Adipocyte (in vitro differentiated cells): ENCODE results near the gene RNU4-1.

Source experiments
- DNase-seq: peaks from one replicate; pipeline ENCODE4 v3.0.0-alpha.2; 2015; ENCODE audit warnings: low read depth
- H3K27me3 ChIP-seq: replicated peaks from 2 replicates; pipeline ENCODE4 v1.7.0; 2013; ENCODE audit warnings: mild to moderate bottlenecking, low read length, moderate library complexity; ENCODE audit not compliant: control insufficient read depth, insufficient read depth
- H3K36me3 ChIP-seq: 2 replicates; pipeline ENCODE4 v1.7.0; 2013; ENCODE audit warnings: low read length, mild to moderate bottlenecking, moderate library complexity; ENCODE audit not compliant: control insufficient read depth, insufficient read depth, severe bottlenecking
- H3K4me1 ChIP-seq: 2 replicates; pipeline ENCODE4 v1.7.0; 2013; ENCODE audit warnings: mild to moderate bottlenecking, low read length, moderate library complexity; ENCODE audit not compliant: control insufficient read depth, insufficient read depth
- H3K4me3 ChIP-seq: 2 replicates; pipeline ENCODE4 v1.7.0; 2013; ENCODE audit warnings: mild to moderate bottlenecking, low read length, moderate library complexity
- H3K9ac ChIP-seq: 2 replicates; pipeline ENCODE4 v1.7.0; 2013; ENCODE audit warnings: mild to moderate bottlenecking, low read length, moderate library complexity
- H3K9me3 ChIP-seq: 2 replicates; pipeline ENCODE4 v1.7.0; 2013; ENCODE audit warnings: mild to moderate bottlenecking, low read length, moderate library complexity; ENCODE audit not compliant: control insufficient read depth

The RNU4-1 gene

DNA sequence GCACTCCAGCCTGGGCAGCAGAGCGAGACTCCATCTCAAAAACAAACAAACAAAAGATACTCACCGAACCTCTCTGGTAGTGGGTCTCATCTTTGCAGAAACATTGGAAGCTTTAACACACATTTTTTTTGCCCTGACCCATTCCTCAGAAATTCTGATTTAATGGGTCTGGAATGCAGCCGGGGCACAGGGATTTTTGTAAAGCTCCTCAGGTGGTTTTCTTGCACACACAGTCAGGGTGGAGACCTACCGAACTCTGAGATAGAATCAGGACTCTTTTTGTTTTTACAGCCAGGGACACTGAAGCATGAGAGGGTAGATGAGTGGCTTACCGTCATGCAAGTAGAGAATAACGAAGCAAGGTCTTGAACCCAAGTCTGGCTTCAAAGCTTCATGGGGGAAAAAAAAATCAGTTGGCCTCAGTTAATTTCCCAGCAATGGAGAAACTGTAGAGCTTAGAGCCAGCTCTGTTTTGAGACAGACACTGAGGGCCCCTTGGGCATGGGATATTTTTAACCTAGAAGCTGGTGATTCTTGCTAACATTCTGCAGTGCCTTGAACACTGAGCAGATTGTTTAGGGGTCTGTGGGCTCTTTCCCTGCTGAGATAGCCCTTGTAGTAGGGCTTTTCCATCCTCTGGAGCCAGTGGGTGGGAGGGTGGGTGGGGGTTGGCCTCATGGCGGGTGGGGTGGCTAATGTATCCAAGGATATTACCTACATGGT, 6.1 kb downstream of the RNU4-1 start:
- Histone ChIP-seq H3K9me3 (no peaks in the 10 kb centered on the region), H3K9ac (no peak overlapping the region), H3K27me3 (no peaks in the 10 kb centered on the region), H3K4me3 (no peak overlapping the region), H3K4me1 (peaks cover 12% of the 10 kb centered on the region), H3K36me3 (no peaks in the 10 kb centered on the region)
- peak; percentile 15 for DNase-seq

DNA sequence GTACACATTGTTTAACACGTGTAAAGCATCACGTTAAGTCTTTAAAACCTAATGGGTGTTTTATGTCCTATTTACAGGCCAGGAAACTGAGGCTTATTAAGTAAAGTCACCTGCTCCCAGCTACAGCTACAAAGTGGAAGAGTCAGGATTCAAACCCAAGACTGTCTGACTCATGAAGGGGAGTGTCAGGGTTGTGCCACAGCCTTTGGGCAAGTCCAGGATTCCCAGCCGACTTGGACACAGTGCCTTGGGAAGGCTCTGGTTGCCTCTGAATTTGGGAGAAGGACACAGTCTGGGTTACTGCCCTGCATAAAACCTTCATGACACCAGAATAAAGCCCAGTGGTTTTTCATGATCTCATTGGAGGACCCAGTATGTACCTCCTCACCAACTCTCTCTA, 8.7 kb downstream of the RNU4-1 start:
- Histone ChIP-seq H3K4me1 (peaks cover 5% of the 10 kb centered on the region), H3K9me3 (no peaks in the 10 kb centered on the region), H3K27me3 (no peaks in the 10 kb centered on the region), H3K9ac (no peak overlapping the region), H3K36me3 (no peaks in the 10 kb centered on the region), H3K4me3 (no peak overlapping the region)
- DNase-seq, result no peak

DNA sequence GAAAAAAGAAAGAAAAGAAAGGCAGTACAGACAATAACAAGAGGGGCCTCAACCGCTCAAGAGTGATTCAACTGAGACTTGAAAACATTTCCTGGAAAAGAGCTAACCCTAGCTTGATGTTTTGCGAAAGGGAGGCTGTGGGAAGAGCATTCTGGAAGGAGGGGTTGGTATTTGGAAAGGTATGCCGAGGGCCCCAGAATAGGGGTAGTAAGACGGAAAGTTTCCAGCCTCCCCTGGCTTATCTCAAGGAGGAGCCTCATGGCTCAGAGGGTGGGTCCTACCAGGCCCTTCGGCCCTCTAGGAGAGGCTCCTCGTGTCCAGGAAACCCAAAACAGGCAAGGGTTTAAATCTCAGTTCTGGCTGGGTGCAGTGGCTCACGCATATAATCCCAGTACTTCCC, 9.7 kb downstream of the RNU4-1 start:
- Histone ChIP-seq H3K4me3 (no peak overlapping the region), H3K9me3 (no peaks in the 10 kb centered on the region), H3K36me3 (no peaks in the 10 kb centered on the region), H3K9ac (no peak overlapping the region), H3K27me3 (no peaks in the 10 kb centered on the region), H3K4me1 (peaks cover 5% of the 10 kb centered on the region)
- DNase-seq, result no peak

- H3K9ac ChIP-seq, result no peak overlapping the region
- H3K4me3 ChIP-seq, result no peak overlapping the region
- H3K9me3 ChIP-seq, result no peaks in the 10 kb centered on the region
- H3K36me3 ChIP-seq, result no peaks in the 10 kb centered on the region
- DNase-seq, result no peak
- H3K4me1 ChIP-seq, result peaks cover 3% of the 10 kb centered on the region
- H3K27me3 ChIP-seq, result no peaks in the 10 kb centered on the region
These were observed 14.6 kb downstream of the RNU4-1 start for GRCh38 chr12:120278137-120279069.

GRCh38 chr12:120276734-120277133, 16.3 kb downstream of the RNU4-1 start:
- no peak overlapping the region for H3K4me3 ChIP-seq
- H3K9ac ChIP-seq, result no peak overlapping the region
- H3K36me3 ChIP-seq, result no peaks in the 10 kb centered on the region
- H3K27me3 ChIP-seq, result no peaks in the 10 kb centered on the region
- H3K9me3 ChIP-seq, result no peaks in the 10 kb centered on the region
- DNase-seq, result peak; percentile 33
- peaks cover 3% of the 10 kb centered on the region for H3K4me1 ChIP-seq

GRCh38 chr12:120267736-120268135, 25.3 kb downstream of the RNU4-1 start:
- Histone ChIP-seq H3K9me3 (no peaks in the 10 kb centered on the region), H3K27me3 (no peaks in the 10 kb centered on the region), H3K4me3 (no peak overlapping the region), H3K9ac (no peak overlapping the region), H3K4me1 (peaks cover 19% of the 10 kb centered on the region), H3K36me3 (no peaks in the 10 kb centered on the region)
- no peak for DNase-seq

DNA sequence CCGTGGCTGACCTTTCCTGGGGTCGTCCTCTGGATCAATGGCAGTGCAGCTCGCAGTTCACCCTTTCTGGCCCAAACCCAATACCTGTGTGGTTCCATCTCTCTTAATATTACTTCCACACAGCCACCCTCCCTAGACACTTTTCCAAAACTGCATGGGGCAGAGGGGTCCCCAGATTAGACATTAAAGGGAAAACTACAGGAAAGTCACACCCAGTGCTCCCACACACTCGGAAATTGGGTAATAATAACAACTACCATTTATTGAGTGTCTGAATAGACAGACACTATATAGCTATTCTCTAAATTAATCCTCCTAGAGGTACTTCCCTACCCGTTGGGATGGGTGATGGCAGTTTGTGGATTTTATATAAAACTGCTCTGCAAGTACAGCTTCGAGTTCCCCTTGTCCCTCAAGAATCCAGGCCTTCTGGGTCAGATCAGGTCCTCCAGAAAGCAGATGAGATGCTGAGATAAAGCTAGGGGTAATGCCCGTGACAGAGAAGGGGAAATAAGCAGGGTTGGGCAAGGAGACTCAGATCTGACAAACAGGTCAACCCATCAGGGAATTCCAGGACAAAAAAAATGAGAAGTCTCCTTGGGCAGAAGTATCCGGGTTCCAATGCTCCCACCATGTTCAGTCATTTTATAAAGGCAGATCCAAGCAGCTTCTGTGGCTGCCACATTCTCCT, 26.7 kb downstream of the RNU4-1 start:
- H3K4me1 ChIP-seq, result peaks cover 33% of the 10 kb centered on the region
- H3K9ac ChIP-seq, result no peak overlapping the region
- no peaks in the 10 kb centered on the region for H3K9me3 ChIP-seq
- H3K4me3 ChIP-seq, result no peak overlapping the region
- no peak for DNase-seq
- no peaks in the 10 kb centered on the region for H3K27me3 ChIP-seq
- H3K36me3 ChIP-seq, result no peaks in the 10 kb centered on the region

DNA sequence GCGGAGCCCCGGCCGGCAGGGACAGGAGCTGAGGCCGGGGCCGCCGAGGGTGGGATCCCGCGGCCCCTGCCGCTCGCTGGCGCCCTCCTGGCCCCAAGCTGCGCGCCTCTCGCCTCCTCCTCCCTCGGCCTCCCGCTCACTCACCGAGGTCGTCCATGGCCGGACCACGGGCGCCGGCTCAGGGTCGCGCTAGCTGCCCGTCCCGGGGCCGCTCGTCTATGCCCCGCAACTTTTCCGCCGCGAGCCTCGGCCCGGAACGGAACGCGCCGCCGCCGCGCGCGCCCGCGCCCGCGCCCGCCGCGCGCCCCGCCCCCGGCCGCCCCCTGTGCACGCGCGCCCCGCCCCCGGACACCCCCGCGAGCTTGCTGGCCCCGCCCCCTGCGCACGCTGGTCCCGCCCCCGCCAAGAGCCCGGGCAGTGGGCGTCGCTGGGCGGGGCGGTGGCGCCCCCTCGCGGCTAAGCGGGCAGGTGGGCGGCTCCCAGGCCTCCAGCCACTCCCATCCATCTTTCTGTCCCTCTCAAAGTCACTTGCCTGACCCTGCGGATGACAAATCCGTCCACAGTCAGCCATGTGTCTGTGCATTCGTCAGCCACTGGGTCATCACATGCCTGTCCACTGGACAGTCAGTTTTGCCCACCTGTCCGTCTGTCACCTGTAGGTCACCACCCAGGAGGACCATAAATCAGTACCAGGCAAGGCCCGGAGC, 27.4 kb downstream of the RNU4-1 start, which contains the start of gene PXN:
Gene PXN, minus strand, starts transcription at position 258 of the 707 bp plus-strand sequence. Its CDS starts 101 bp downstream, at position 157.
- Histone ChIP-seq H3K4me3 (peak within 1 kb of the TSS; percentile 93), H3K27me3 (no peaks in the 10 kb centered on the region), H3K36me3 (no peaks in the 10 kb centered on the region), H3K9ac (peak within 1 kb of the TSS; percentile 88), H3K4me1 (peaks cover 34% of the 10 kb centered on the region), H3K9me3 (no peaks in the 10 kb centered on the region)
- DNase-seq, result peak; percentile 95

DNA sequence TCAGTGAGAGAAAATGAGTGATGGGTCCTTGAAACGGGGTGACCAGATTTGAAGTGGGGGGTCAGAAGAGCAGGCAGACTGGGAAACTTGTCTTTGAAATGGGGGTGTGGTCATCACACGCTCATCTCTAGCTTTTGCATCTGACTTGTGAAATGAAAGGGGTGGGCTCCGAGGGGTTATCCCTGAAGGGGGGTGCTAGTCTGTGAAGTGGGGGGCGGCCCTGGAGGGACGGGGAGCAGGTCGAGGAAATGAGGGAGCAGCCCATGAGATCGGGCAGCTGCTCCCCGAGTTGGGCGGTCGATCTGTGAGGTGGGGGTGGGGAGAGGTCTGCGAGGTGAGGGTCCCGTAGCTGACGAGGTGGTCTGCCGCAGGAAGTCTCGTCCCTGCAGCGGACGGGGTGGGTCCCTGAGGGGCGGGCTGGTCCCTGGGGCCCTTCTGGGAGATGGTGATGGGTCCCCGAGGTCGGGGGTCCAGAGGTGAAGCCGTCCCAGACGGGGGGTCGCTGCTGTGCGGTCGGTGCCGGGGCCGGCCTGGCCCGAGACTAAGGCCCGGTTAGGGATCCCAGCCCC, 28.0 kb downstream of the RNU4-1 start:
- DNase-seq, result no peak
- Histone ChIP-seq H3K9me3 (no peaks in the 10 kb centered on the region), H3K4me1 (peaks cover 38% of the 10 kb centered on the region), H3K9ac (peak overlapping the region; percentile 88), H3K36me3 (no peaks in the 10 kb centered on the region), H3K27me3 (no peaks in the 10 kb centered on the region), H3K4me3 (peak overlapping the region; percentile 93)

DNA sequence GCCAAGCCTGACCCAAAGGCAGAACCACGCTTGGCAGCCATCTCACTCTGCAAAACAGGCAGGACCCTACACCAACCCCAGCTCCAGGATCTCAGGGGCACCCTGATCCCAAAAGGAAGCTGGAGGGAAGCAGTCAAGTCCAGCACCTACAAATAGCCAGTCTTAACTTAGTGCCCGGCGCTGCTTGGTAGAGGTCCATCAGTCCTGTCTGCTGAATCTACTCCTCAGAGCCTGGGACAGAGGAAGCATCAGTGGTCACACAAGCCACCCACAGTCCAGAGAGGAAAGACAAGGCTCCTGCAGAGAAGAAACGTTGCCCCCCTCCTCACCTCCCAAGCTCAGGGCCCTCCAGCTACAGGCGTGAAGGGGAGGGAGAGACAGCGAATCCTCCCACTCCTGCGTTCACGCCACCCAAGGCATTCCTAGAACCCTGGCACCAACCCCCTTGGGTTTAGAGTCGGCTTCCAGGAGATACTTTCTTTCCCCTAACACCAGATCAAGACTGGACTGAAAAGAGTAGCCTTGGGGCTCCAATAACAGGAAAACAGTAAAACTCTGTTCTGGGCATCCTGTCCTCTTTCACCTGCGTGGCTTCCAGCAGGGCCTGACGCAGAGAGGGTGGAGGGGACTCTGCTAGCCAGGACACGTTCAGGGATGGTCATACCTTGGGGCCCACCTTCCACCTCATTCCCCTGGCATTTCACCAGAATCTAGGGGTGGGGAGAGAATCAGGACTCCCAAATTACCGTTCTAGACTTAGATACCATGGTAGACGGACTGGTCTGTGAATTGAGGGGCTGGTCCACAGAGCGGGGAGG, 28.7 kb downstream of the RNU4-1 start:
- DNase-seq, result peak; percentile 39
- H3K4me3 ChIP-seq, result peak overlapping the region; percentile 93

More for the DNA sequence above, 28.7 kb downstream of the RNU4-1 start:
- Histone ChIP-seq H3K9me3 (no peaks in the 10 kb centered on the region), H3K36me3 (no peaks in the 10 kb centered on the region), H3K27me3 (no peaks in the 10 kb centered on the region), H3K4me1 (peaks cover 45% of the 10 kb centered on the region), H3K9ac (peak overlapping the region; percentile 88)
